WTC11 (cell line): ENCODE results near the gene FSD1L.

Experiments
- CREB1 ChIP-seq: sonication (generic); formaldehyde crosslinking; IDR thresholded peaks from 2 replicates; pipeline ENCODE4 v1.8.0; 2023; ENCODE audit warnings: mild to moderate bottlenecking, missing genetic modification reagents
- CTCF ChIP-seq: fragments of 200-600 bp; IDR thresholded peaks from 2 replicates; pipeline ENCODE4 v1.8.0; 2022; ENCODE audit warnings: antibody characterized with exemption
- JUN ChIP-seq: sonication (generic); formaldehyde crosslinking; IDR thresholded peaks from 2 replicates; pipeline ENCODE4 v1.8.0; 2023; ENCODE audit warnings: mild to moderate bottlenecking, missing genetic modification reagents
- NR1H2 ChIP-seq: sonication (generic); formaldehyde crosslinking; IDR thresholded peaks from 2 replicates; pipeline ENCODE4 v1.9.0; 2021; ENCODE audit warnings: mild to moderate bottlenecking, moderate library complexity, missing genetic modification reagents

GRCh38 chr9:105426657-105427056, 21.2 kb upstream of the FSD1L start:
- TF ChIP-seq CREB1 (CRISPR knock-in tag) (no peak), JUN (CRISPR knock-in tag) (no peak), CTCF (no peak), NR1H2 (CRISPR knock-in tag) (no peak)
